ENCODE results near the gene CACNB3.
A peak's percentile ranks its signal among the peaks of the same experiment; 100 is the strongest.

Gene CACNB3

GRCh38 chr12:48781750-48782456, 36.4 kb upstream of the CACNB3 start:
- DNase-seq (ENCODE audit: low read depth) = no peak
- H3K4me3 ChIP-seq (ENCODE audit: low read length) = no peak overlapping the region
- TF ChIP-seq CTCF (IDR thresholded peaks at IDR 0.05; ENCODE audit: insufficient read depth, low read depth, low read length, missing control alignments) = no peak

GRCh38 chr12:48782457-48783395, 35.6 kb upstream of the CACNB3 start:
- no peak for DNase-seq (ENCODE audit: low read depth)
- no peak for TF ChIP-seq CTCF (IDR thresholded peaks at IDR 0.05; ENCODE audit: insufficient read depth, low read depth, low read length, missing control alignments)
- H3K4me3 ChIP-seq (ENCODE audit: low read length) = no peak overlapping the region

- no peak overlapping the region for H3K4me3 ChIP-seq (ENCODE audit: low read length)
- TF ChIP-seq CTCF (IDR thresholded peaks at IDR 0.05; ENCODE audit: insufficient read depth, low read depth, low read length, missing control alignments) = no peak
- no peak for DNase-seq (ENCODE audit: low read depth)
Observed at GRCh38 chr12:48783432-48783831, 34.9 kb upstream of the CACNB3 start.

- TF ChIP-seq CTCF (IDR thresholded peaks at IDR 0.05; ENCODE audit: insufficient read depth, low read depth, low read length, missing control alignments) = no peak
- peak overlapping the region; percentile 67 for H3K4me3 ChIP-seq (ENCODE audit: low read length)
- no peak for DNase-seq (ENCODE audit: low read depth)
Observed at GRCh38 chr12:48786591-48787544, 31.4 kb upstream of the CACNB3 start.

GRCh38 chr12:48787791-48788523, 30.3 kb upstream of the CACNB3 start:
- H3K4me3 ChIP-seq (ENCODE audit: low read length) = peak overlapping the region; percentile 67
- DNase-seq (ENCODE audit: low read depth) = no peak
- TF ChIP-seq CTCF (IDR thresholded peaks at IDR 0.05; ENCODE audit: insufficient read depth, low read depth, low read length, missing control alignments) = no peak

GRCh38 chr12:48788524-48788853, 29.8 kb upstream of the CACNB3 start:
- DNase-seq (ENCODE audit: low read depth) = no peak
- peak overlapping the region; percentile 67 for H3K4me3 ChIP-seq (ENCODE audit: low read length)
- no peak for TF ChIP-seq CTCF (IDR thresholded peaks at IDR 0.05; ENCODE audit: insufficient read depth, low read depth, low read length, missing control alignments)

All from epithelial cell of esophagus (primary cell).